OCI-LY1 (cell line): ENCODE measurements around the gene SRSF7.
A peak's percentile ranks its signal among the peaks of the same experiment; 100 is the strongest.

Experiments used
- H2AFZ ChIP-seq: fragments of 200-600 bp; sonication (generic), shearing (Covaris generic); 2 replicates; pipeline ENCODE4 v1.6.0; 2014; ENCODE audit warnings: antibody characterized with exemption, mild to moderate bottlenecking, low read length
- H3F3A ChIP-seq: fragments of 200-600 bp; sonication (generic), shearing (Covaris generic); 2 replicates; pipeline ENCODE4 v1.6.0; 2014; ENCODE audit warnings: mild to moderate bottlenecking, antibody characterized with exemption, low read length, moderate library complexity; ENCODE audit not compliant: insufficient read depth
- H3K27ac ChIP-seq: fragments of 200-600 bp; sonication (generic); 2 replicates; pipeline ENCODE4 v1.5.1; 2014; ENCODE audit warnings: low read length, mixed run types, mild to moderate bottlenecking, low read depth; ENCODE audit not compliant: poor library complexity, severe bottlenecking
- H3K27me3 ChIP-seq: fragments of 200-600 bp; sonication (generic); 2 replicates; pipeline ENCODE4 v1.6.0; 2014; ENCODE audit warnings: antibody characterized with exemption, mild to moderate bottlenecking, low read length, moderate library complexity; ENCODE audit not compliant: insufficient read depth
- H3K36me3 ChIP-seq: fragments of 200-600 bp; sonication (generic); 2 replicates; pipeline ENCODE4 v1.6.1; 2014; ENCODE audit warnings: mild to moderate bottlenecking, antibody characterized with exemption, low read length, moderate library complexity, mixed read lengths; ENCODE audit not compliant: insufficient read depth
- H3K4me1 ChIP-seq: fragments of 200-600 bp; sonication (generic); 2 replicates; pipeline ENCODE4 v1.5.1; 2014; ENCODE audit warnings: mild to moderate bottlenecking, low read length, moderate library complexity; ENCODE audit not compliant: insufficient read depth, severe bottlenecking
- H3K4me2 ChIP-seq: fragments of 200-600 bp; sonication (generic), shearing (Covaris generic); 2 replicates; pipeline ENCODE4 v1.6.1; 2014; ENCODE audit warnings: low read length
- H3K4me3 ChIP-seq: fragments of 200-600 bp; sonication (generic); 2 replicates; pipeline ENCODE4 v1.5.1; 2014; ENCODE audit warnings: low read length, low read depth, mild to moderate bottlenecking, mixed read lengths; ENCODE audit not compliant: poor library complexity, severe bottlenecking
- H3K79me2 ChIP-seq: fragments of 200-600 bp; shearing (Covaris generic); 2 replicates; pipeline ENCODE4 v1.6.1; 2016; ENCODE audit warnings: mixed run types, low read length, mixed read lengths; ENCODE audit not compliant: insufficient read depth
- H3K9ac ChIP-seq: fragments of 200-600 bp; sonication (generic), shearing (Covaris generic); 2 replicates; pipeline ENCODE4 v1.6.1; 2014; ENCODE audit warnings: mild to moderate bottlenecking, low read length, mixed read lengths
- H3K9me2 ChIP-seq: fragments of 200-600 bp; sonication (generic), shearing (Covaris generic); 2 replicates; pipeline ENCODE4 v1.6.1; 2014; ENCODE audit warnings: low read depth, mild to moderate bottlenecking, low read length, mixed read lengths
- H3K9me3 ChIP-seq: fragments of 200-600 bp; shearing (Covaris generic); 2 replicates; pipeline ENCODE4 v1.6.1; 2014; ENCODE audit warnings: low read length, mixed read lengths
- H4K20me1 ChIP-seq: fragments of 200-600 bp; sonication (generic), shearing (Covaris generic); 2 replicates; pipeline ENCODE4 v1.6.0; 2016; ENCODE audit warnings: mild to moderate bottlenecking, low read length; ENCODE audit not compliant: insufficient read depth
- CTCF ChIP-seq: fragments of 200-600 bp; sonication (generic), shearing (Covaris generic); IDR thresholded peaks from 2 replicates; pipeline ENCODE4 v1.5.1; 2017; ENCODE audit warnings: mild to moderate bottlenecking, antibody characterized with exemption, low read length, moderate library complexity, mixed read lengths
- EZH2 ChIP-seq: fragments of 200-600 bp; sonication (generic), shearing (Covaris generic); IDR thresholded peaks from 2 replicates; pipeline ENCODE4 v1.8.0; 2017; ENCODE audit warnings: borderline replicate concordance, mixed run types, mild to moderate bottlenecking, antibody characterized with exemption, low read length, moderate library complexity, mixed read lengths

The SRSF7 gene

GRCh38 chr2:38727661-38728060 is 23.5 kb downstream of the SRSF7 start:
- no peaks in the 10 kb centered on the region for H3K4me1 ChIP-seq
- no peaks in the 10 kb centered on the region for H3K36me3 ChIP-seq
- no peaks in the 10 kb centered on the region for H3K79me2 ChIP-seq
- H3K27ac ChIP-seq = no peak overlapping the region
- no peak overlapping the region for H3K9ac ChIP-seq
- H3F3A ChIP-seq = 0 out of 2 replicates have a peak, but pooled peaks cover 4% of the 10 kb centered on the region
- no peak overlapping the region for H3K4me3 ChIP-seq
- no peaks in the 10 kb centered on the region for H4K20me1 ChIP-seq
- TF ChIP-seq EZH2 (no peak), CTCF (no peak)
- H2AFZ ChIP-seq = no peak overlapping the region
- H3K9me2 ChIP-seq = no peaks in the 10 kb centered on the region
- H3K27me3 ChIP-seq = 0 out of 2 replicates have a peak, but pooled peaks cover 5% of the 10 kb centered on the region
- H3K4me2 ChIP-seq = no peak overlapping the region
- H3K9me3 ChIP-seq = no peaks in the 10 kb centered on the region

GRCh38 chr2:38723173-38723572 is 28.0 kb downstream of the SRSF7 start:
- Histone ChIP-seq H4K20me1 (no peaks in the 10 kb centered on the region), H3K36me3 (no peaks in the 10 kb centered on the region), H3K27me3 (0 out of 2 replicates have a peak, but pooled peaks cover 5% of the 10 kb centered on the region), H3K79me2 (no peaks in the 10 kb centered on the region), H3K9me3 (no peaks in the 10 kb centered on the region), H3K4me1 (peaks cover 14% of the 10 kb centered on the region), H3K27ac (no peak overlapping the region), H3K9ac (no peak overlapping the region), H3F3A (no peaks in the 10 kb centered on the region), H3K9me2 (no peaks in the 10 kb centered on the region), H3K4me2 (no peak overlapping the region), H2AFZ (no peak overlapping the region), H3K4me3 (no peak overlapping the region)
- TF ChIP-seq EZH2 = no peak
- TF ChIP-seq CTCF = no peak

GRCh38 chr2:38722271-38723061 is 28.7 kb downstream of the SRSF7 start:
- Histone ChIP-seq H3K27me3 (0 out of 2 replicates have a peak, but pooled peaks cover 5% of the 10 kb centered on the region), H4K20me1 (no peaks in the 10 kb centered on the region), H3K36me3 (no peaks in the 10 kb centered on the region), H3K9me3 (no peaks in the 10 kb centered on the region), H3K9ac (no peak overlapping the region), H3K79me2 (no peaks in the 10 kb centered on the region), H3K4me2 (no peak overlapping the region), H3K27ac (no peak overlapping the region), H2AFZ (no peak overlapping the region), H3K9me2 (no peaks in the 10 kb centered on the region), H3F3A (no peaks in the 10 kb centered on the region), H3K4me3 (no peak overlapping the region), H3K4me1 (peaks cover 14% of the 10 kb centered on the region)
- no peak for TF ChIP-seq EZH2
- TF ChIP-seq CTCF = peak; percentile 12; the same call in 1 of the 2 replicates
